ENCODE measurements around the gene DEPDC1B.
"Not testable (repeated sequence)": the region's sequence is repeated elsewhere in the genome, so short reads cannot be mapped to it uniquely, and the experiment has no call there.

The DEPDC1B gene

GRCh38 chr5:60576425-60576824 is 123.5 kb downstream of the DEPDC1B start:
- no peak for DNase-seq

GRCh38 chr5:60568646-60569045 is 131.3 kb downstream of the DEPDC1B start:
- no peak for DNase-seq

GRCh38 chr5:60563696-60564324 is 136.2 kb downstream of the DEPDC1B start:
- DNase-seq: no peak

- not testable (repeated sequence) for DNase-seq
Measured at GRCh38 chr5:60553291-60553690, 146.7 kb downstream of the DEPDC1B start.

GRCh38 chr5:60551829-60552228 is 148.1 kb downstream of the DEPDC1B start:
- no peak for DNase-seq

GRCh38 chr5:60551250-60551649 is 148.7 kb downstream of the DEPDC1B start:
- no peak for DNase-seq

GRCh38 chr5:60550311-60550710 is 149.7 kb downstream of the DEPDC1B start:
- no peak for DNase-seq

- no peak for DNase-seq
Measured at GRCh38 chr5:60549841-60550240, 150.1 kb downstream of the DEPDC1B start.
